Activated CD8-positive, alpha-beta memory T cell treated with anti-CD3 and anti-CD28 coated beads for 24 hours (primary cell): ENCODE measurements around the gene SPATA2.

Source experiments
- DNase-seq: peaks from one replicate; pipeline ENCODE4 v3.0.0-alpha.2; 2020

Gene SPATA2

DNA sequence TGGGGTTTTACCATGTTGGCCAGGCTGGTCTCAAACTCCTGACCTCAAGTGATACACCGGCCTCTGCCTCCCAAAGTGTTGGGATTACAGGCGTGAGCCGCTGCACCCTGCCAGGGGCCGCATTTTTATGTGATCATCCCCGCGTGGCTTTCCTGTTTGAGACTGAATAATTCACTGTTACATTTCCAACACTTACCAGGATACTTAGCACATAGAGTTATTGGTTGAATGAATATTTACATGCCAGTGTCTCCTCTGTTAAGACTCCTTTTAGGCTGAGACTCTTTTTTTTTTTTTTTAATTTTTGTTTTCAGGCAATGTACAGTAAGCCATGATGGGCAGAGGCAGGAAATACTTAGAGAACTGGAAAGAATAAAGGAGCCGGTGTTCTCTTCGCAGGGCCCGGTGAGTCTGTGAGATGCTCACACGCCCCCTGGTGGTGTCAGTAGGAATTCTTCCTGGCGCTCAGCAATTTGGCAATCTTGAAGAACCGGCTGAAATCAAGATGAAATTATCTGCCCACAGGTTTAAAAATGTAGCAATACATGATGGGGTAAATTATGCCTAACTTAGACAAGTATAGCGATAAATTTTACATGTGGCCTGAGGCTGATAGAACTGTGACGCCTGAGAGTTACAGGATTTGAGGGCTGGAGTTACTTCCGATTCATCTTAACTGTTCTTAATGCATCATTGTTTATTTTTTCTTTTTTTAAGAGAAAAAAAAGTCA is 13.2 kb upstream of the SPATA2 start:
- peak; percentile 90 for DNase-seq

DNA sequence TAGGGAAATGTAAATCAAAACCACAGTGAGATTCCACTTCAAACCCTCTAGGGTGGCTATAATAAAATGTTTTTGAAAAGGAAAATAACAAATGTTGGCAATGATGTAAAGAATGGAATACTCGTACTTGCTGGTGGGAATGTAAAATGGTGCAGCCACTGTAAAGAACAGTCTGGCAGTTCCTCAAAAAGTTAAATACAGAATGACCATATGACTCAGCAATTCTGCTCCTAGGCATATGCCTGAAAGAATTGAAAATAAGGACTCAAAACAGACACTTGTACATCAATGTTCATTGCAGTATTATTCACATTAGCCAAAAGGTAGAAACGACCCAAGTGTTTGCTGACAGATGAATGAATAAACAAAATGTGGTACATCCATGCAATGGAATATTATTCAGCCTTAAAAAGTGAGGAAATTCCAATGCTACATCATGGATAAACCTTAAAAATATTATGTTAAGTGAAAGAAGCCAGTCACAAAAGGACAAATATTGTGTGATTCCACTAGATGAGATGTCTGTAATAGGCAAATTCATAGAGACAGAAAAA is 10.6 kb upstream of the SPATA2 start:
- no peak for DNase-seq

DNA sequence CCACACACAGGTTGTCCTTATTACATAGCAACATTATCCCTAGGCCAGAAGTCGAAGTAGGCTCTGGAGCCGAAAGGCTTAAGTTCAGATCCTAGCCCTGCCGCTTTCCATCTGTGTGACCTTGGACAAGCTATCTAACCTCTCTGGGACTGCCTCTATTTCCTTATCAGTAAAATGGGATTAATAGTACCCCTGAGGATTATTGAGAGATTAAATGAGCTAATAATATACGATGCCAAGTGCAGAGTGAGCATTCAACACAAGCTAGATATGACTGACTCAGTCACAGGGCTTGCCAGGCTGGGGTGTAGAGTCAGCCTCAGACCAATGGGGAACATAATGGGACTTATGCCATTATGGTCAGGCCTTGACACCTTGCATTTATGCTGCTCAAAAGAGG is 8.9 kb upstream of the SPATA2 start:
- no peak for DNase-seq

DNA sequence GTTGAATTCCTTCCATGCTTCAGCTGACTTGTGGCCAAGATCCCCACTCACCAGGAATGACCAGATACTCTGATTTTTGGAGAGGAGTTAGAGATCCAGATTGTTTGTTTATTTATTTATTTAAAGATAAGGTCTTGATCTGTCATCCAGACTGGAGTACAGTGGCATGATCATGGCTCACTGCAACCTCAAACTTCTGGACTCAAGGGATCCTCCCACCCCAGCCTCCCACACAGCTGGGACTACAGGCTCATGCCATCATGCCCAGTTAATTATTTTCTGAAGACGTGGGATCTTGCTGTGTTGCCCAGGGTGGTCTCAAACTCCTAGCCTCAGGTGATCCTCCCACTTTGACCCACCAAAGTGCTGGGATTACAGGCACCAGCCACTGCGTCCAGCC is 4.1 kb upstream of the SPATA2 start:
- no peak for DNase-seq

DNA sequence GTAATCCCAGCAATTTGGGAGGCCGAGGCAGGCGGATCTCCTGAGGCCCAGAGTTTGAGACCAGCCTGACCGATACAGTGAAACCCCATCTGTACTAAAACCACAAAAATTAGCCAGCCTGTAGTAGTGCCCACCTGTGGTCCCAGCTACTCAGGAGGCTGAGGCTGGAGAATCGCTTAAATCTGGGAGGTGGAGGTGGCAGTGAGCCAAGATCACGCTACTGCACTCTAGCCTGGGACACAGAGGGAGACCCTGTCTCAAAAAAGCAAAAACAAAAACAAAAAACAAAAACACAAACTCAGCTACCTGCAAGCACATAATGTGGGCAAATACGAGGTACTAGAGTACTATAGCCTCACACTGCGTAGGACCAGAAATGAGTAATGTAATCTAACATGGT is 3.7 kb upstream of the SPATA2 start:
- DNase-seq, result no peak

DNA sequence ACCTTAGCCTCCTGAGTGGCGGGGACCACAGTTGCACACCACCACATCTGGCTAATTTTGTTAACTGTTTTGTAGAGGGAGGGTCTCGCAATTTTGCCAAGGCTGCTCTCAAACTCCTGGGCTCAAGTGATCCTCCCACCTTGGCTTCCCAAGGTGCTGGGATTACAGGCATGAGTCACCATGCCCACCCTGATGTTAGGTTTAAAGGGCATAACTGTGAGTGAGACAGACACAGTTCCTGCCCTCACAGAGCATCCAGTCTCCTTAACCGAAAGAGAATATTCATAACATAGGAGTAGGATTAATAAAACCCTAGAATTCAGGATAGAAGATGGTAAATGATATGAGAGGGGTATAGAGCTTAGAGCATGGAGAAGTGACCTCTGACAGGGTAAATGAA is 3.1 kb upstream of the SPATA2 start:
- no peak for DNase-seq

DNA sequence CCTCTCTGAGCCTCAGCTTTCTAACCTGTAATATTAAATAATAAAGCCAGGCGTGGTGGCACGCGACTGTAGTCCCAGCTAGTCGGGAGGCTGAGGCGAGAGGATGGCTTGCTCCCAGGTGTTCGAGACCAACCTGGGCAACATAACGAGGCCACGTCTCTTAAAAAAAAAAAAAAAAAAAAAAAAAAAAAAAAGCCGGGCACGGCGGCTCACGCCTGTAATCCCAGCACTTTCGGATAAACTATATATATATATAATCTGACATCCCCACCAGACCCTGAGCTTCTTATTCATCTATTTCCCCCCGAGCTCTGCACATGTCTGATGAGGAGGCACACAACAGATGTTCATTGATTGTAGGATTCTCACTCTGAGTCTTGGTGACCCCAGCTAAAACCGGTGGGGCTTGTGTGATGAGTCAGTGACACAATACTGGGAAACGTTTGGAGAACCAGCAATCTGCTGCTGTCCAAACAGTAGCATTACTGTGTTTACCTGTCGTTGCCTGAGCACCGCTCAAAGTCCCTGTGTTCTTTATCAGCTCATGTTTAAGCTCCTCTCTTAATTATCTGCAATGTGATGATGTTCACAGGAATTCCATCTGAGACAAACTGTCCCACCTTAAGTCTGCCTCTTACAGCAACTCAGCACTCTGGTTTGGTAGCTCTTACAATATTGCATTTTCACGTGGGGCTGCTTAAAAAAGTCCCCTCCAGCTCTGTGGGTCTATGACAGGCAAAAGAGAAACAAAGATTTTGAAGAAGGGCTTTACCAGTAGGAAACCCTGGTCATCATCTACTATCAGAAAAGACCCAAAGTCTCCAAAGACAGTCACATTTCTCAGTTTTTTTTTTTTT is 1.0 kb upstream of the SPATA2 start:
- no peak for DNase-seq

DNA sequence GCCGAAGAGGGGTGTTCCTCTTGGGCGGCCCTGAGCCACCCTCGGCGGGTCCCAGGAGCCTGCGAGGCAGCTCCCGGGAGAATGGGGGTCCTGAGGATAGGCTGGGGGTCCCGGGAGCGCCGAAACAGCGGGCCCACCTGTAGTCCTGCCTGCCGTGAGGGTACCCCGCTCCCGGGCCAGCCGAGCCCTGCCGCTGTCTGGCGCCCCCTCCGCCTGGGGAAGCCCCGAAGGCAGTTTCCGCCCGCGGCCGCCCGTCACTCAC is 280 bp downstream of the SPATA2 start:
- no peak for DNase-seq

DNA sequence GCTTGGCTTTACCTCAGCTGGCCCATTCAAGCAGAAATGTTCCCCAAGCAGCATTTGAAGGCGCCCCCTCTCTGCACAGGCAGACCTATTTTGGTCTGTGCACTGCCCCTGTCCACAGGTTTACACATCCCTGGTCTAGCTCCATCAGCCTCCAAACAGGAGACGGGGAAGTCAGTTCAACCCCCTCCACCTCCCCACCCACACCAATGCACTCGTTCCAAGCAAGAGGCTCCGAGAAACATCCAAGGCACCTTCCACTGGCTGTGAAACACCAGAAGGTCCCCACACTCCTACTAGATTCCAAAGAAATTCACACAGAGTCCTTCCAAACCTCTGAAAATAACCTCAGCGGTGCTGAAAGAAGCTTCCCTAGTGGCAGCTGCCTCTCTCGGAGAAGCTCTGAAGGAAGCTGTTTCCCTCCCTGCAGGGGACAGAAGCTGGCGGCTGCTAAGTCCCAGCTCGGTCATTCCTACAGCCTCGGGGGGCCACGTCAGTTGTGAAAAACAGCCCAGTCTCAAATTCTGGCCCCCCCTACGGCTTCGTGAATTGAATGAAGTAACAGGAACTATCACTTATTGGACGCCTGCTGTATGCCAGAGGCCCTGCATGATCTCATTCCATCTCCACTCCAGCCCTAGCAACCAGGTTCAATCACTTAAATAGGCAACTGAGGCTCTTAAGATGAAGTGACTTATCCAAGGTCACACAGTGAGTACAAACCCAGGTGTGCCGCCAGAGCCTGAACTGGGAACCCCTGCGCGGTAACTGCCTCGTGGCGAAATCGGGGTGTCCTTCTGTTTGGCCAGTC is 815 bp downstream of the SPATA2 start:
- DNase-seq, result peak; percentile 70

DNA sequence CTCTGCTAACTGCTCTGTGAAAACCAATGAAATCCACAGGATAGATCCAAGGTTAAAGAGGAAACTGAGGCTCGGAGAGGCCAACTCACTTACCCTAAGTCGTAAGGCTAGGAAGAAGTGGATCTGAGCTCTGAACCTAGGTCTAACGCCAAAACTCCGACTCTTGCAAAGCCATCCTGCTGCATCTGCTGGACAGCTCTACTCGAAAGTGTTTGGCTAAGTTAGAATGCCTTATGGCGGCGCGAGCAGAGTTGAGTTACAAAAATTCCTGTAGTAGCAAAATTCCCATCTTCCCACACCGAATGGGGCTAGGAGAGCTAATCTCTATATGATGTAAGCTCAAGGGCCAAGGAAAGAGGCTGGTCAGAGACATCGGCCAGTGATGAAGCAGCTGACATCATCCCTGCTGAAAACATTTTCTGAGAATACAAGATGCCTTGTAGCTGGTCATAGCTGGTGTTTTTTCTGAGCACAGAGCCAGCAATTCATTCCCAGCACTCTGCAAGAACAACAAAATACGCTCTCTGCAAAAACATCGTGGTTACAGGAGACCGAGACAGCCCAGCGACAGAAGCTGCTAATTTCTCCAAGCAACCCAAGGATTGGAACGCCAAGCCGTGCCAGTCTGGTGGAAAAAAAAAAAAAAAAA is 1.8 kb downstream of the SPATA2 start:
- no peak for DNase-seq

DNA sequence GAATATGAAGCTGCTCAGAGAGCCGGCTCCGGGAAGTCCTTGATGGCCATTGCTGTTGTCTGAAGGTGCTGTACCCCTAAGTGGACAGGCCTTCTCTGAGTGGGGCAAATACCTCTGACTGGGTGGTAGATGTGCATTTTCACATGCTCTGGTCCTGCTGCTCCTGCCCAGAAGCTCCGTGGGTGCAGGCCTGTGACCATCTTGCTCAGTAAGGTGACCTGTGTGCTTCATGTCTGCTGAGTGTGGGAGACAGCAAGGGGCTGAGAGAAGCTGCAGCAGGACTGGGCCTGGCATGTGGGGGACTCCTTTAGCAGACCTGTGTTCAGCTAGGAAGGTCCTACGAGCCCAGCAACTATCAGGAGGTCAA is 5.0 kb downstream of the SPATA2 start:
- DNase-seq, result no peak

DNA sequence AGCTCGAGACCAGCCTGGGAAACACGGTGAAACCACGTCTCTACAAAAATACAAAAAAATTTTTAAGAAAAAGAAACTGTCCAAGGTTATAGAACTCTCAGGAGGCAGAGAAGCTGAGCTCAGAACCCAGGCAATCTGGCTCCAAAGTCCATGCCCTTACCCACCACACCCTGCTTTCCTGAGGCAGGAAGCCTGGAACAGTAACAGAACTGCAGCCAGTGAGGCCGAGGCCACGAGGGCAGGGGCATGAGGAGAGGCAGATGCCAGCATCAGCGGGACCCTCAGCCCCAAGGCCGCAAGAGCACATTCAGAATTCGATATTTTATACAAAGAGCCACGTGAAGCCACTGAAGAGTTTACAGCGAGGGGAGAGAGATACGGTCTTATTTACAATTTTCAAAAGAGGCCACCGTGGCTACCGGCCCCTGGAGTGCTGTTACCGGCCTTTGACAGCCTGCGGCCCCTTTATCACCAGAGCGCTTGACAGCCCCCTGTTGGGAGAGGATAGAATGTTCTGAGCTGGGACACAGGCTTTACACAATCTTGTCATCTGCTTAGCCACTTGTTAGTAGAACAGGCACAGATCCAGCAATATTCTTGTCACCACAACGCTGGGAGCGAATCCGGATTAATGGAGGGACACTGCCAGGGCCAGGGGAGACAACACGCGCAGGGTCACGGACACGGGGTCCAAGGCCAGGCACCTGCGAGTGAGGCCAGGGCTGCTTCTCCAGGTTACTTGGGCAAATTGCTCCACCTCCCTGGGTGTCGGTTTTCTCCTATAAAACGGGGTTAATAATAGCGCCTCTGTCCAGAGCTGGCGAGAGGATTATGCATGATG is 5.6 kb downstream of the SPATA2 start:
- DNase-seq, result no peak

DNA sequence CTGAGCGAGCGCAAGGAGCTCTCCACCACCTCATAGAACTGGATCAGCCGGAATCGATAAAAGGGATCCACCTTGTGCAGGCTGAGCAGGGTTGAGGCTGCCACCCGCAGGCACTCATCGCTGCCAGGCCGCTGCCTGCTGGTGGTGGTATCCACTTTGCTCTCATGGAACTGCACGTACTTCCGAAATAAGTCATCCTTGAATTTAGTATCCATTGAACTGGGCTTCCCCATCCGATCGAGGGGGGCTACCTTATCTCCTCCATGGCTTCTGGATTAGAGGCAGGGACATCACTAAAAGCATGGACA is 7.1 kb downstream of the SPATA2 start:
- DNase-seq, result no peak

DNA sequence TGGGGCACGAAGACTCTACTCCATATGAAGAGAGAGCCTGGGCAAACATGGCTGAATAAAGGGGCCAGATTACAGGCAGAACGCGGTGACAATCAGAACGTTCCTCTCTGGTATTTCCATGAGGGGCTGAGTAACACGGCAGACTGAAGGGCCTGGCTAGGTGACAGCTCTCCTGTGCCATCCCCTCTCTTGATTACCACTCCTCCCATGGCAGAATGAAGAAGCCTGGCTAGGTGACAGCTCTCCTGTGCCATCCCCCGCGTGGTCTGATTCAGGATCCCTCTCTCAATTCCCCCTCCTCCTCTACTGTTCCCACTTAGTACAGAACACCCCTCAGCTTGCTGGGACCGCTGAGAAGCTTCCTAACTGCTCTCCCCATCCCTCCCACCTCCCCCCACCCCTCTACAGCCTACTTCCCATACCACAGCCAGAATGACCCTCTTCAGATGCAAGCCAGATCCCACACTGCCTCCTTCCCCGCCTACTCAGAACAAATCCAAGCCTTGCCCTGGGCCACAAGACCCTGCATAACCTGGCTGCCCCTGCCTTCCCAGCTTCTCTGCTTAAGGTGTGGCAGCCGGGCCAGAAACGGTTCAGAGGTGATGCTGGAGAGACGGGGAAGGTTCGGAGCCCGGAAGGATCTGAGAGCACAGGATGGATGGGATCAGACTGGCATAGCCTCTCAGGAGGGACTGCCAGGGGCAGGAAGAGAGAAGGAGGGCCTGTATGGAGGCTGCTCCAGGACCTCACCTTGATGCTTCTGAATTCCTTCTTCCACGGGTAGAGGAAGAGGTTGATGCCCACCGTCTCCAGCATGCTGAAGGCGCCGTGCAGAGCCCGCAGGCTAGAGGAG is 7.7 kb downstream of the SPATA2 start:
- DNase-seq, result no peak

DNA sequence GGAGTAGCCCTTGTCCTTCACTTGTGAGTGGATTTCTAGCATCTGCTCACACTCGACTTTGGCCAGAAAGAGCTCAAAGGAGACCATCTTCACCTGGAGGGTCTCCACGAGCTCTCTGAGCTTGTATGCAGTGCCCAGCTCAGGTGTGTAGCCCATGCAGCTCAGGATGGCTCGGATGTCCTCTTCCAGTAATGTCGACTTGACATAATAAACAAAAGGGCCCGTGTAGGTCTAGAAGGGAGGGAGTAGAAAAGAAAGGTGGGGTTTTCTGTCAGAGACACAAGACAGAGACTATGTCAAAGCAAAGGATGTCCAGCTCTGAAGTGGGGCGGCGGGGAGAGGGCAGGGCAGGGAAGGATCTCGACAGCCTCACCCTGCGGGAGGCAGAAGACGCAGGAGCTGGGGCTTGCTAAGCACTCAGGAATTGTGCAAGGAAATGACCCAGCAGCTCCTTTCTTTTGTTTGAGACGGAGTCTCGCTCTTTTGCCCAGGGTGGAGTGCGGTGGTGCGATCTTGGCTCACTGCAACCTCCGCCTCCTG is 8.6 kb downstream of the SPATA2 start:
- DNase-seq, result no peak

DNA sequence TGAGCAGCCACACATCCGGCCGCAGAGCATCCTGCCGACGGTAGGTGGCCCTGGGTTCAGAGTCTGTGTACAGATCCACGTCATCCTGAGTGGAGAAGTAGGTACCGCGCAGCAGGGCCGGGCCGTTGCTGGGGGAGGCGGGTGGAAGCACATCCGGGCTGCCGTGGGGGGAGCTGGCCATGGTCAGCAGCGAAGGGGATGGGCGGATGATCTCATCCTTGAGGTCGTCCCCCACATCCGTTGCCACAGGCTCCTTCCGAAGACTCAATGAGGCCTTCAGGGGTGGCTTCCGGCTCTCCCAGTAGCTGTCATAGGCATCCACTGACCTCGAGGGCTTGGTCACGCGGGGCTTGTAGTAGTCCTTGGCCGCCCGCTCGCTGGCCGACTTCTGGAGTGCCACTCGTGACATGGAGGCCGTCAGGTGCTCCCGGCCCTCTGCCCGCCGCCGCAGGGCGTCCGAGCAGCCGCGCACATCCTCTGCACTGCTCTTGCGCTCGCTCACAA is 9.2 kb downstream of the SPATA2 start:
- no peak for DNase-seq

DNA sequence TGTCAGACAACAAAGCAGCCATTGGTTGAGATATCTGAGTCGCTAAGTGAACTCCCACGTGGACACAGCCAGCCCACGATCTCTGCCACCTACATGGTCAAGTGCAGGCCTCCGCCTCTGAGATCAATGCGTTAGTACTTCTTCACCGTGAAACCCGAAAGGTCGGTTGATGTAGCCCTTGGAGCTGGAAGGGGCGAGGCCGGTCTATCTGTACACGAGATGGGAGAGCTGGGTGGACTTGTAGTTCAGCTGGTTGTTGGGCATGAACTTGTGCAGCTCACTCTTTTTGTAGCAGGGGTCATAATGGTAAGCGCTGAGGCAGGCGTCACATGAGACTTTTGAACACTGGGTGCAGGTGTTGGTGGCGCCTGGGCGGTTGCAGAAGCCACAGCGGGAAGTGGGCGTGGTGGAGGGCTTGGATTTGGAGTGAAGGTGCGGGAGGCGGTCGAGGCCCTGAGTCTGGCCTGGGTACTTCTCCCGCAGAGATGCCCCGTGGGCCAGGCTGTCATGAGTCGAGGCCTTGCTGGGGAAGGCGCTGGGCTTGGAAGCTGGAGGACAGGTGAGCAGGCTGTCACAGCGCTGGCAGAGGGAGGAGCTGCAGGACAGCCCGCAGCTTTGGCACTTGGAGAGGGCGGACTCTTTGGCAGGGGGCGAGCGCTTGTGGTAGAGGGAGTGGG is 9.8 kb downstream of the SPATA2 start:
- DNase-seq, result no peak

DNA sequence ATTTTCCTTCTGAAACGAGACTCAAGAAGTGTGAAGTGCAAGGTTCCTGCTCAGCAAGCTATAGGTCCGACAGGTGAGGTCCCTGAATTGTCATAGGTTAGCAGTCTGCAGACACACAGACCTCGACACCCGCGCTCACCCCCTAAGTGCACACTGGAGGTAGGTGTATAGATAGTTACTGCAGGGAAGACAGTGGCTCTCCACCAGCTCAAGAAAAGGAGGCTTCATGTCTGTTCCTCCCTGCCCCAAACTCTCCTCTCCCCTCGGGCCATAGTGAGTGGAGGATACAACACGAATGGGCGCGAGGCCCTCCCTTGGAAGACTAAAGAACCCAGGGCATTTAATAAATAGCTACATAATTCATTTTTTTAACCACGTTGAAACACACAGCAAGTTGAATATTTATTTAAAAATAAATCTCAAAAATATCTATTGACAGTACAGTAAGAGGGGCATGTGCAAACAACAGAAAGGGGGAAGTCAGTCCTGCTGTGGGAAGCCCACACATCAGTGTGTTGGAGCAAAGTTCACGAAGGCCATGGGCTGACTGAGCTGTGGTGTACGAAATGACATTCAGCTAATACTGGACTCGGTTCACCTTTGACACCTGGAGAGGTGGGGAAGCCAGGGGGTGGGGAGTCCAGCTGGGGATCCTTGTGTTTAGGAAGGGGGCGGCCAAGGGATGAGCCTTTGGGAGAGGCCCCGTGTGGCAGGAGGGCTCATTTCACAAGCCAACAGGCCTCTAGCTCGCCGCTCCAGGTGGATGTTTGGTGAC is 10.7 kb downstream of the SPATA2 start:
- no peak for DNase-seq

DNA sequence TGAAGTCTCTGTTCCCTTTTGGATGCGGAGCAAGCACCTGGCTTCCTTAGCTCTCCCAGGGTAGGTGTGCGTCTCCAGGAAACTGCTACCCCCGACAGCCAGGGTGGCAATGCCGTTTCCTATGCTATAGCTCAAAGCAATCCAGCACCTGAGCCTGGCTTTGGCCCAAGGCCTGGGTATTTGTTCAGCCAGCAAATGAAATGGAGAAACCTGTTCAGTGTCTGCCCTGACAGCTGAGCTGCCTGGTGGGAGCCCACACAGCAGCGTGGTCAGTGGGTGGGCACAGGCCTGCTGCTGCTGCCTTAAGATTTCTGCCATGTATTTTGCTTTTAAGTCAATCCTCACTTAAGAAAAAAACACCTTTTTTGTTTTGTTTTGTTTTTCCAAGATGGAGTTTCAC is 13.7 kb downstream of the SPATA2 start:
- no peak for DNase-seq
